Measurements from ENCODE around the gene AGBL5.
"Not testable (repeated sequence)": the region's sequence is repeated elsewhere in the genome, so short reads cannot be mapped to it uniquely, and the experiment has no call there.

Gene AGBL5

GRCh38 chr2:27054721-27055120 is 3.3 kb downstream of the AGBL5 start:
- DNase-seq: no peak

GRCh38 chr2:27057184-27057583 is 5.7 kb downstream of the AGBL5 start:
- DNase-seq: no peak

GRCh38 chr2:27058210-27058609 is 6.7 kb downstream of the AGBL5 start:
- no peak for DNase-seq

DNA sequence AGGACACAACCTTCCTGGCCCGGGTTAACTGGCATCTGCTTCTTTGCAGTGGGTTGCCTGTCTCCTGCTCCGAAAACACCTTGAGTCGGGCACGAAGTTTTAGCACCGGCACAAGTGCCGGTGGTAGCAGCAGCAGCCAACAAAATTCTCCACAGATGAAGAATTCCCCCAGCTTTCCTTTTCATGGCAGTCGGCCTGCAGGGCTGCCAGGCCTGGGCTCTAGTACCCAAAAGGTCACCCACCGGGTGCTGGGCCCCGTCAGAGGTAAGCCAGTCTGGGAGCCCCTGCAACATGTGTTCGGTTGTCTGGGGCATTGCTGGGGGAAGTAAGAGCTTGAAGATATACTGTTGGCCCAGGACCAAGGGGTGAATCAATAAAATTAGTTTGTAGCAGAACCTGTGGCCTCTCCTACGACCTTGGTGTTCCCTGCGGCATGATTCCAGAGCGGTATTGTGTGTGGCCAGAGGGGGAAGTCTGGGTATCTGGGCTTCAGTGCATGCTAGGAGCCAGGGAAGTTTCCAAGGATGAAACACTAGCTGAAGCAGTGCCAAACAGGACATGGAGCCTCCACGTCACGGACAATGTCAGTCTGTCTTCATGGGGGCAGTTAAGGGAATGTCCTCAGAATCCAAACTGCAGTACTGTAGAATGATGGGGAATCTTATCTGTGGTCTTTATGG is 7.8 kb downstream of the AGBL5 start:
- DNase-seq: no peak

DNA sequence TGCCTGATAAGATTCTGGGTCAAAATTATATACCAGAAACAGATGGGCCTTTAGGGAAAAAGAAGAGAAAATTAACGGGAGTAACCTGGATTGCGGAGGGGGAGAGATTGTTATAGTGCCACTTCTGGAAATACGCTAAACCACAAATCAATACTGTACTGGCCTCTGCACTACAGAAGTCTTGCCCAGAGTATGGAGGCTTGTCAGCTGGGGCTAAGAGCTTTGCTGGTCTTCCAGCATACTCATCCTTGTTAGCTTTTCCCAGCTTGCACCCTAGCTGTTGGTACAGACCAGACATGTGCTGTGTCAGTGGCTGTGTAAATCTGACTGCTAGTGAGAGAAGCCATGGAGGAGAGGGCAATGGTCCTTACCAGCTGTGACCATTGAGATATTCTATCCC is 8.9 kb downstream of the AGBL5 start:
- DNase-seq: no peak

DNA sequence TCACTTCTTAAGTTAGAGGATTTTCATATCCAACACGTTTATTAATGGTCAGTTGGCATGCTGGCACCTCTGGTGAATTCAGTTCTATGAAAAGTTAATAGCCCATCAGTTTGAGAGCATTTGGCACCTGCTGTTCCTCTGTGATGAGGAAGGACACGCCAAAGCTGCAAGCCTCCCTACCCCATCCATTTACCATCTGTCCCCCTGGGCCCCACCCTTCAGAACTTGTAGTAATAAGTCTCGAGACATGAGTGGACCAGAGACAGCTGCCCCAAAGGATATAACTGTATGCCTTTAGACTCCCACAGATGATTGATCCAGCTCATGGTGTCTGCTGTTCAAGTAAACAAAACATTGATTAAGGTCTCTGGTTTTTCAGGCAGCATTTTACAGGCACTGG is 13.7 kb downstream of the AGBL5 start:
- DNase-seq: no peak

DNA sequence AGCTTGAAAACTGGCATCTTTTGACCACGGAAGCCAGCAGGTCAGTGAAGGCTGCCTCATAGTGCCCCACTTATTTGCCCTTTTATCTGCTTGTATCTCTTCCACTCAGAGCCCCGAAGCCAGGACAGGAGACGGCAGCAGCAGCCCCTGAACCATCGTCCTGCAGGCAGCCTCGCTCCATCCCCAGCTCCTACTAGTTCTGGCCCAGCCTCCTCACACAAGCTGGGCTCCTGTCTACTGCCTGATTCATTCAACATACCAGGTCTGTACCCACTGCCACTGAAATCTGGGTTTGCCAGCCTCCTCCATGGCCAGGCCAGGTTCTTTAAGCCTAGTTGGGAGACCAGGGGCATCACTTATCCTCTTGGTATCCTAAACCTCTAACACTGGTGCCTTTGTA is 15.9 kb downstream of the AGBL5 start:
- no peak for DNase-seq

DNA sequence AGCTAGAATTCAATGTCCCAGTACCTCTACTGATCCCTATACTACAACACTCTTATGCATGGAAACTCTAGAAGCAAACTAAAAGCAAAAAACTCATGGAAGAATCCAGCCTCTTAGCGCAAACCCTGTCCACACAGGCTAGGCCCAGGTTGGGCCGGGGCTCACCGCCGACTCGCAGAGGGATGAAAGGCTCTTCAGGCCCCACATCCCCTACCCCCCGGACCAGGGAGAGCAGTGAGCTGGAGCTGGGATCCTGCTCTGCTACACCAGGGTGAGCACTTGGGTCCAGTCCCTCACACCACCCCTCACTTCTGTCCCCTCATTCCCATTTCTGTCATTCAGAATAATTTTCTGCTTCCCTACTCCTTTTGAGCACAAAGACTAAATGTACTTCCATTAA is 18.0 kb downstream of the AGBL5 start:
- DNase-seq: no peak

GRCh38 chr2:27069961-27070618 is 18.6 kb downstream of the AGBL5 start:
- DNase-seq: no peak

GRCh38 chr2:27070653-27071276 is 19.3 kb downstream of the AGBL5 start:
- no peak for DNase-seq

DNA sequence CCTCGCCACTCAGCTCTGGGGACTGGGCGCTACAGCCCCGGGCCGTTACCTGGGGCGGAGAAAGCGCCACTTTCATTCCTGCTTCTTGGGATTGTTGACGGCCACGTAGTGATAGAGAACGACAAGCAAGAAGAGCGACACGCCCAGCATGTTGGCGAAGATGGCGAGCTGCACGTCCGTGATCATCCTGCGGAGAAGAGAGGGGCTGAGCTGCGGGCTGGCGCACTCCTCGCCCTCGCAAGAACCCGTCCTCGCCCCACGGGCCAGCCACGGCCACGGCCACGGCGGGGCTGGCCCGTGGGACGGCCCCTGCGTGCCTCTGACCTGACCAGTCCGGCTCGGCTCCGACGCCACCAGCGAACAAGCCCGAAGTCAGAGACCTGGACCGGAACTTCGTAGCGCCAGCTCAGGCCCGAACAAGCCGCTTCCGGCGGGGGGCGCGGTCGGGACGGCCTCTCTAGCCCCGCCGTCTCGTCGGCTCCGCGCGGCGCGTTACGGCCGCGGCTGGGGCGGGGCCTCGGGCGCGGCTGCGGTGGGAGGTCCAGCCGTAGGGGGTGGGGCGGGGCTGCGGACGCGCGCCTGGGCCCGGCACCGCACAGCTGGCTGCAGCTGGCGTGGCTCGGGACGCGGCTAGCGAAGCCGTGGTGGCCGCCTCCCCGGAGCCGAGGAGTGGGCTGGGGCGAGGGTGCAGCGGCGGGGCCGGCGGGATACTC is 20.0 kb downstream of the AGBL5 start, which contains the start of gene OST4:
OST4 (minus strand) TSS at position 378 of the 713 bp plus-strand sequence.
- DNase-seq: peak; percentile 97

- peak; percentile 75 for DNase-seq
Observed at GRCh38 chr2:27071990-27072830, 20.7 kb downstream of the AGBL5 start.

GRCh38 chr2:27072920-27073319 is 21.5 kb downstream of the AGBL5 start:
- no peak for DNase-seq

- DNase-seq: no peak
Observed at GRCh38 chr2:27073782-27074181, 22.3 kb downstream of the AGBL5 start.

DNA sequence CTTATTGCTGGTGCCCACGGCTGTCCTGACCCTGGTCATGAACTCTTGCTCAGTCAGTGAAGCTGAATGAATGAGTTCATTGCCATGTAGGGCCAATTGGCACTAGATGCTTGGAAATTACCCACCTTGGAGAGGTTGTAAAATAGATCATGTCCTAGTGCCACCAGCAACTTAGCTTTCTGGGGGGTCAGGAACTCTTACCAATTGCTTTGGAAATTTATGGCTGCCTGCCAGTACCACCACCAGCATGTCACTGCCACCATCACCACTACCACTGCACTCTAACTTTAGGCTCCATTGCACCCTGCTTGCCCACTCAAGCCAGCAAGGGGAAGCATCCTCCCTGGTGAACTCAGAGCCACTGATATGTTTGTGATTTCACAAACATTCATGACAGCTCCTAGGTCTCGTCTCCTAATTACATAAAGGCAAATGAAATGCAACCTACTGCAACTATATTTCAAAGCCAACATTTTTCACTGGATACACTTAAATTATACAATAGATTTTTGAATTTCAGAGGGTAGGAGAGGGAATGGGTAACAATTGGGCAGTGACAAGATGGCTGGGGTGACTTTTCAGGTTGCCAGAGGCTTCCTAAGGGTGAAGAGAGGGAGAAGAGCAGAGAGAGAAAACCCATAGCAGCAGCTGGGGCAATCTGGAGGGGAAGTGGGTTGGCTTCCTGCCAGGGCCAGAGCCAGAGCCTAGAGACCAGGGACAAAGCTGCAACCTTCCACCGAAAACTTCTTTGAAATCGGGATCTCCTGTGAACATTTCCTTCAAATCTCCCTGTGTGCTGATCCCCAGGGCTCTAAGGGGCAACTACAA is 23.5 kb downstream of the AGBL5 start:
- peak; percentile 79 for DNase-seq

GRCh38 chr2:27075566-27075871 is 24.1 kb downstream of the AGBL5 start:
- DNase-seq: not testable (repeated sequence)

GRCh38 chr2:27076323-27076722 is 24.9 kb downstream of the AGBL5 start:
- no peak for DNase-seq

GRCh38 chr2:27077231-27077630 is 25.8 kb downstream of the AGBL5 start:
- DNase-seq: no peak

GRCh38 chr2:27078267-27079194 is 27.1 kb downstream of the AGBL5 start, which contains the start of gene EMILIN1:
TSS of gene EMILIN1 (plus strand) at chr2:27078615. CDS start at chr2:27079066, 451 bp downstream.
- no peak for DNase-seq
